Activated CD8-positive, alpha-beta memory T cell treated with anti-CD3 and anti-CD28 coated beads for 4 hours (primary cell): ENCODE data around the gene EIF3I.
A peak's percentile ranks its signal among the peaks of the same experiment; 100 is the strongest.

Experiments
- DNase-seq, 2 donors: peaks; one replicate each; pipeline ENCODE4 v3.0.0-alpha.2; 2020; ENCODE audit warnings: low read depth in 2 of 2

Gene EIF3I

DNA sequence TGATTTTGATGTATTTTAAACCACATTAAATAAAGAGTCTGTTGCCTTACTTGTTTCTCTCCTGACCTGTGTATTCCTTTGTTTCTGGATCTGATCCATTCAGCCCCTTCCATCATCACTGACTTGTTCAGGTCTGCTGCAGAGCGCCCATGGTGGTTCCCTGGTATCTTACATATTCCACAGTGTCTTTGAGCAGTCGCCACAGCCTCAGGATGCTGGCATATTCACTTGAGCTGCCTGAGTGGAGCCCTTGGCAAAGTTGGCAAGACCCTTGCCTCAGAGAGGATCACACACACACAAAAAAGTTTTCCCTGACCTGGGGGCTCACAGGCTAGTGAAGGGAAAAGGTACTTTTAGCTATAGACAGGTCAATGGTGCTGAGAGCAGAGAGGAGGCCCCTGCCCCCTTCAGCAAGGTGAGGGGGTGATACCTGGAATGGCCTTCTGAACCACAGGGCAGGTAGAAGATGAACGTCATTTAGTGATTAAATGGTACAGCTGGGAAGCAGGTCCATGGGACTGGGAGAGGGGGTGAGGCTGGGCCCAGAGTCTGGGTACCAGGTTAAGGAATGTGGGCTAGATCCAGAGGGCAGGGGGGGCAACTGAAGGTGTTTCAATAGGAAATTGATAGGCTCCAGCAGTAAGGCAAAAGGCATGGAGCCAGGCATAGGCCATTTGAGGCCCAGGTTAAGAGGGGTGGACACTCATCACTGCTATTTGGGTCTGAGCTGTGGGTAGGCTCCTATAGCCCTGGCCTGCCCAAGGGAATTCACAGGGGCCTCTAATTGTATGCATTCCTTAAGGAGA is 23.8 kb upstream of the EIF3I start:
- no peak for DNase-seq

DNA sequence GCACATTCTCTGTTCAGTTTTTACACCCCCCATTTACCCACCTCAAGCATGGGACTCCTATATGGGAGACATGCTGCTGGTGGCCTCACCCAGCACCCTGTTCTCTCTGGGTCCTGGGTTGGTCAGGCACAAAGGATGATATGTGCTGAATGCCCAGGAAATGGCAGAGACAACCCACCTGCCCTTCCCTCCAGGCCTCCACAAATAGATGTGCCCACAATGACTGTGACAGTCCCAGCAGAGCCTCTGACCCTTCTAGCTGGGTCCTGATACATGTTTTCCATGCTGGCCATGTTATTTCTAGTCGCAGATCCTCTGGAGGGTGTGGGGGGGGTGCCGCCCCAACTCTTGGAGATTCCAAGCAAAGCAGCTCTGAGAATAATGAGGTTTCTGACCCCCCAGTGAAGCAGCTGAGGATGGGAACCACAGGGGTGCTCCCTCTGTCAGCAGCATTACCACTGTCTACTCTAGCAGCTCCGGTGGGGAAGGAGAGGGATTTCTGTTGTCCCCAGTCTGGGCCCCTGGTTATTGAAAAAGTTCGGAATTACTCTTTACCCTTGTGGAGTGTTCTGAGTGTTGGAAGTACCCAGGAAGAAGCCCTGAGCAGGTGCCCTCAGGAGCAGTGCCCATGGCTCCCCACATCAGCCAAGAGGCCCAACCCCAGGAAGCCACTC is 23.0 kb upstream of the EIF3I start:
- no peak for DNase-seq

DNA sequence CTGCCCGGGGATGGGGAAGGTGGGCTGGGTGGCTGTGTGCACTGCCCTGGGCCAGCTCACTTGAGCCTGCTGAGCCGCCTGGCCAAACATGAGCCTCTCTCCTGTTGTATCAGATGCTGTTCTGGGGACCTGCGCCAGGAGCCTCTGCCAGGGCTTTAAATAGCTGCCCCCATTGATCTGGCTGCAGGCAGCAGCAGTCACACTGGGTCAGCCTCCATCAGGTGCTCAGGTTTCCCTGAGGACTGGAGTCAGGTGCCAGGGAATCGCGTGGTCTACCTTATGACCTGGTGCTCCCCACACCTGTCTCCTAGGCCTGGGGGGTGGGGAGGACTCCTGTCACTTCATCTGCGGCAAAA is 22.5 kb upstream of the EIF3I start:
- DNase-seq, result no peak

DNA sequence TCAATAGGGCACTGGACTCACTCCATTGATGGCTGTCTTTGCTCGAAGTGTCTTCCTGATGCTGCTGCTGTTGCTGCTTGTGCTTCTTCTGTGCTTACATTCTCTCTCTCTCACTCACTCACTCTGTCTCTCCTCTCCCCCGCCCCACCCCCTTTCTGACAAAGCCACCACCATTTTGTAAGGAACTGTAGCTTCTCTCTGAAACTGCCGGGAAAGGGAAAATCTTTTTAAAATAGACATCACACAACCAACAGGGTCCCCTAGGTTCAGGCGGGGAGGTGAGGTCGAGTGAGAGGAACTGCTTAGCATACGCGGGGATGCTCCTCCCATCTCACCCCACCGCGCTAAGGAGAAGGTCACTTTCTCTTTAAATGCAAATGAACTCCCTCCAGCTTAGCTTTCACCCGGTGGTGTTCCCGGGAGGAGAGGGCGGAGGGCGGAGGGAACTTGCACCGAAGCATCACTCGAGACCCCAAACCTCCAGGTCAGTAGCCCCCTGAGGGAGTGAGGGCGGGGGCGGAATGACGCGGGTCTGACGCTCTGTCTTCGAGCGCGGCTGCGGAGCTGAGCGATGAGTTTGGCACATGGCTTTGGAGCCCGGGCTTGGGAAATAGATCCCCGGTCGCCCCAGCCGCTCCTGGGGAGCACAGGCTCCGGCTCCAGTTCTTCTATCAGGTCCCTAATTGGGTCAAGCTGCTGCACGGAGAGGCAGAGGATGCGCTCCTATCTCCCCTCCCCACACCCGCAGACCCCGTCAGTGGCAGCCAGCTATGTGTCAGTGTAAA is 21.8 kb upstream of the EIF3I start, which contains the start of gene CCDC28B:
TSS of gene CCDC28B (plus strand) at position 370 of the 785 bp plus-strand sequence. CDS start 1,341 bp downstream, outside the sequence.
- DNase-seq, result peak in 1 of 2 donors; percentile 24

GRCh38 chr1:32201011-32201855 is 21.0 kb upstream of the EIF3I start:
- DNase-seq, result peak; percentile 52 to 58

GRCh38 chr1:32204943-32205361 is 17.3 kb upstream of the EIF3I start:
- DNase-seq, result no peak

DNA sequence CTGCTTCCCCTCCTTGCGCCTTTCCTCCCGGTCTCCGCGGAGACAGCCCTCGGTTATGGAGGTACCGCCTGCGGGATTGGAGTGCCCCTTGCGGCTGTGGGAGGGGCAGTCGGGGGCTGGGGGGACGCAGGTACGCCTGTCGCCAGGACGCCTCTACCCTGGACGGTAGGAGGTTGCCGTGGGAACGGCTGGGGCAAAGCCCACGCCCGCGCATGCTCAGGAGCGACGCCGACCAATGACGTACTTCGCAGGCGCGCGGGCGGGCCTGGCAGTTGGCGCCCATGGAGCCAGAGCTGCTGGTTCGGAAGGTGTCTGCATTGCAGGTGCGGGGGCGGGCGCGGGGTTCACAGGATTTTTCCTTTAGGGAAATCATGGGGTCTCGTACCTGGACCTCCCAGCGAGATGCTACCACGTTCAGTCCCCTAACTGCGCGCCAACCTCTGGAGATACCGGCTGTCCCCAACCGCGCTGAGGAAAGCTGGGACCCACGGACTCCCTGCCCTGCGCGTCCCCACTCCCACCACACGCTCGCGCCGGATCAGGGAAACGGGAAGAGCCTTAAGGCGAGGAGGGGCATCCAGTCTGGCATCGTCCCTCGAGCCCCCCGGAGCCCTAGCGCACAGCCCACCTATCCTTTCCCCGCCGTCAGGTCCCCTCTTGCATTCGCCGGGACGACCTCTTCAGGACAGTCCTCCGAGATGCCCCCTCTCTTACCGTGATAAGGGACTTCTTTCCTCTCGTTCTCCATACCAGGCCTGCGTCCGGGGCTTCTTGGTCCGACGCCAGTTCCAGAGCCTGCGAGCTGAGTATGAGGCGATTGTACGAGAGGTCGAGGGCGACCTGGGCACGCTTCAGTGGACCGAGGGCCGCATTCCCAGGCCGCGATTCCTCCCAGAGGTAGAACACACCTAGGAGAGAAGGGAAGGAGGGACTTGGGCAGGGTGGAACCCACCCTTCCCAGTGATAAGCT is 16.5 kb upstream of the EIF3I start, which contains the start of gene IQCC:
TSS of gene IQCC (plus strand) at position 271 of the 970 bp plus-strand sequence. CDS start at position 282, 11 bp downstream.
- DNase-seq, result peak; percentile 65 to 72

GRCh38 chr1:32208469-32208868 is 13.7 kb upstream of the EIF3I start:
- DNase-seq, result no peak

- DNase-seq, result no peak
Measured at GRCh38 chr1:32208891-32209328, 13.3 kb upstream of the EIF3I start, which contains the start of gene DCDC2B. TSS of gene DCDC2B (plus strand) at chr1:32209089. CDS start at chr1:32209094, 5 bp downstream.

- no peak for DNase-seq
Measured at GRCh38 chr1:32215629-32216480, 6.4 kb upstream of the EIF3I start.

DNA sequence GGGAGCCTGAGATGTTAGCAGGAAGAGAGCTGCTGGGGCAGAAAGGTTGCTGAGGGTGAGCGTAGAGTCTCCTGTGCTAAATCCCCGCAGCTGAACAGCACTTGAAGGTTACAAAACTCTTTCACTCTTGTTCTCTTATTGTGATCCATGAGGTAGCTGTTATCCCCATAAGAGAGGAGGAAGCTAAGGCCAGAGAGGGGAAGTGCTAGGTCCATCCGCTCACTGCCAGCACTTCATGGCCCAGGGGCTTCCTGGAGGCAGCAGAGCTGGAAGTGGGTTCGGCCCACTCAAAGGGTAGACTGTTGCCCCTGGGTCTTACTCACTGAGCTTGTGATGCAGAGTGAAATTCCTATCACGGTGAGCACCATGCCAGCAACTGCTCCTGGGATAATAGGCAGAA is 5.6 kb upstream of the EIF3I start:
- DNase-seq, result no peak

DNA sequence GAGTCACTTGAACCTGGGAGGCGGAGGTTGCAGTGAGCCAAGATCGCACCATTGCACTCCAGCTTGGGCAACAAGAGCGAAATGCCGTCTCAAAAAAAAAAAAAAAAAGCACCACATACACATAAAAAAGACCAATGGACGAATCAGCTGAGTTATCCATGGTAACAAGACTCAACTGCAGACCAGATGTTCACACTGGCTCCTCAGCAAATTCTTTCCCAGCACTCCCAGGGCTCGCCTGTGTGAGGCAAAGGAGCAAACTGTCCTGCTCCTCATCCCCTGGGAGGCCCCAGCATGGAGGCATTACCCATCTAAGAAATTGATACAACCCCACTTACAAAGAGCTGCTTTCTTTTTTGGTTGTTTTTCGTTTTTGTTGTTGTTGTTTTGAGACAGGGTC is 3.2 kb upstream of the EIF3I start:
- no peak for DNase-seq

DNA sequence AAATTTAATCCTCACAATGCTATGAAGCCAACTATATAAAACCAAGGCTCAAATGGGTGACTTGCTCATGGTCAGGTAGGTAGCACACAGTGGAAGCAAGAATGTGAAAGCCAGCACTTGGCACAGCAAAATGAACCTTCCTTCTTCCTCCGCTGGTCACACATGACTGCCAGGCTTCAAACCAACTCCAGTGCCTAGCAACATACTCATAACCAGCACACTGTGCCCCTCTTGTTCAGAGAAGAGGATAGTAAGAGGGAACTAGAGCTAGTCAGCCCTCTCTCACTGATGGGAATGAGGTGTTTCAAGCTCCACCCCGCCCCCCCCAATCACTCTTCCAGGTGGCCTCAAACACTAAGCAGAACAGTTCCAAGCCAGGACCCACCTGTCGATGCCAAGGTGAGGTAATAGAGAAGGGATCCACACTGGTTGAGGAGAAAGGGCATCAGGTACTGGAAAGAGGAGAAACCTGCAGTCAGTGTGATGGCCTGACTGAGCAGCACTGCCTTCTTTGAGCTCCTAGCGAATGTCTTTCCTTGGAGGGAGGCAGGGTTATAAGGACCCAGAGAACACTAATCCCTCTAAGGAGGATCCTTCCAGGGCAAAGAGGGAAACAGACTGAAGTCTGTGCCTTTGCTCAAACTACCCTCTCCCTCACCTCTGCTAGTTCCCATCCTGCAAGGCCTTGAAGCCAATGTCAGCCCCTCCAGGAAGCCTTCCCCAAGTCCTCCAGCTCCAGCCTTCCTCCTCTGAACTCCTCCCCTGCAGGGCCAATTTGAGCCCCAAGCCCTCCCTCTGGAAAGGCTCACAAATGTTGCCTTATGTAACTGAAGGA is 1.2 kb upstream of the EIF3I start:
- DNase-seq, result no peak

- no peak for DNase-seq
Measured at GRCh38 chr1:32221581-32221979, 627 bp upstream of the EIF3I start.

DNA sequence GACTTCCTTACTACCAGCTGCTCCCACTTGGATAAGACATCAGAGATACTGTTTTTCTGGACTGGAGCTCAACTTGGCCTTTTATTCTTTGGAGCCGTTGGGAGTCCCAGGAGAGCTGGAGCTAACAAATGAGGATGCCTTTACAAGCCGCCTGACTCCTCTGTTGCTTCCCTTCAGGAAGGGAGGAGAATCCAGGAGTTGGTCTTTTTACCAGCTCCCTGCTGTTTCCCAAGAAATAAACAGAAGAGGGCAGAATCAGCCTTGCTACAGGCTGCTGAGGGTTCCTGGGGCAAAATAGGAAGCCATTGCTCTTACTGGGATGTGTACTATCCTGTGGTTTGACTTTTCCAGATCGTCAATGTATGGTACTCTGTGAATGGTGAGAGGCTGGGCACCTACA is 1.5 kb downstream of the EIF3I start:
- DNase-seq, result no peak

- no peak for DNase-seq
Measured at GRCh38 chr1:32224285-32224684, 2.1 kb downstream of the EIF3I start.

DNA sequence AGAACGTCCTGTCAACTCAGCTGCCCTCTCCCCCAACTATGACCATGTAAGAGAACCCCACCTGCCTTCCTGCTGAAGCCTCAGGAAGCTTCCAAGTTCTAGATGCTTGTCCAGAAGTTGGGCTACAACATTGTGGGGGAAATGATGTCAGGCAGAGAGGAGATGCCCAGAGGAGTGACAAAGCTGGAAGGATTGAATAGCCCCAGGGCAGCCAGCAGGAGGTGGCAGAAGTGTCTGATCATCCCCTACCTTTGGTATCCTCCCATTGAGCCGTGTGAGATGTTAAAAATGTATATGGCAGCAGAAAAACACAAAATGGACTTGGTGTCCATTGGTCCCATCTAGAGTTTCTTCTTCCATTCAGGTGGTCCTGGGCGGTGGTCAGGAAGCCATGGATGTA is 6.6 kb downstream of the EIF3I start:
- no peak for DNase-seq

DNA sequence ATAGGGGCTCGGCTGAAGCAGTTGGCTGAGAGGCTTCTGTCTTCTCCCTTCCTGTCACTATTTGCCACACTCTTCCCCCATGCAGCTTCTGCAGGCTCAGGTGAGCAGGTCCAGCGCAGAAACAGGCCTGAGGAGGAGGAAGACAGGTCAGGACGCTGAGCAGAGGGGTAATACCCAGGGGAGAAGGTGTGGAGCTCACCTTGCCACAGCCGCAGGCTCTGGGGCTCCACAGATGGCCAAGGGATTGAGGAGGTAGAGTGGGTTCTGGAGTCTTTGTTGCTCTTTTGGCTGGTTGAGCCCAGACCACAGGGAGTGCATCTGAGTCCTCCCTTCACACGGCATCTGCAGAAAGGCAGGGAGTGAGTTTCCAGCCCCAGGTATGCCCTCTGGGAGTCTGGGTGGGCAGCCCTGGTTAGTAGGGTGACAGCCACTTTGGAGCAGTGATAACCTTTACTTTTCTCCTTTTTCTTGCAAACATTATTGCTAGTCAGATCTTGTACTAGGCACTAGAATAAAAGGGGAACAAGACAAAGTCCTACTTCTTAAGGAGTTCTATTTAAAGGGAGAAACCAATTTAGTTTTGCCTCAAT is 9.7 kb downstream of the EIF3I start:
- no peak for DNase-seq
